ENCODE measurements around the gene OR4K15.
"Not testable (repeated sequence)": the region's sequence is repeated elsewhere in the genome, so short reads cannot be mapped to it uniquely, and the experiment has no call there.

The OR4K15 gene, protein sequence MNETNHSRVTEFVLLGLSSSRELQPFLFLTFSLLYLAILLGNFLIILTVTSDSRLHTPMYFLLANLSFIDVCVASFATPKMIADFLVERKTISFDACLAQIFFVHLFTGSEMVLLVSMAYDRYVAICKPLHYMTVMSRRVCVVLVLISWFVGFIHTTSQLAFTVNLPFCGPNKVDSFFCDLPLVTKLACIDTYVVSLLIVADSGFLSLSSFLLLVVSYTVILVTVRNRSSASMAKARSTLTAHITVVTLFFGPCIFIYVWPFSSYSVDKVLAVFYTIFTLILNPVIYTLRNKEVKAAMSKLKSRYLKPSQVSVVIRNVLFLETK

DNA sequence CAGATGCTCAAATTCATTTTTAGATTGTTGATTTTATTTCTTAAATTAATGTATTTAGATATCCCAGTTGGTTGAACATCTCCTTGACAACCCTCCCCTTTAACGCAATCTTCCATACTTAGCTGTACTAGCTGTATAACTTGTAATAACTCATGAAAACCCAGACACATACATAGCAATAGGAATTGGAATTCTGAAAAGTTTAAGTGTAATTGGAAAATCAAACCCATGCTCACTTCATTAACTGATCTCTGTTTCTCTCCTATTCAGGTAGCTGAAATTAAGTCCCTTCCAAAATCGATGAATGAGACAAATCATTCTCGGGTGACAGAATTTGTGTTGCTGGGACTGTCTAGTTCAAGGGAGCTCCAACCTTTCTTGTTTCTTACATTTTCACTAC, at the start of gene OR4K15:
Gene OR4K15, plus strand, starts transcription at position 301 of the 400 bp plus-strand sequence. Its CDS starts 0 bp downstream, at position 301.
- DNase-seq, result no peak

DNA sequence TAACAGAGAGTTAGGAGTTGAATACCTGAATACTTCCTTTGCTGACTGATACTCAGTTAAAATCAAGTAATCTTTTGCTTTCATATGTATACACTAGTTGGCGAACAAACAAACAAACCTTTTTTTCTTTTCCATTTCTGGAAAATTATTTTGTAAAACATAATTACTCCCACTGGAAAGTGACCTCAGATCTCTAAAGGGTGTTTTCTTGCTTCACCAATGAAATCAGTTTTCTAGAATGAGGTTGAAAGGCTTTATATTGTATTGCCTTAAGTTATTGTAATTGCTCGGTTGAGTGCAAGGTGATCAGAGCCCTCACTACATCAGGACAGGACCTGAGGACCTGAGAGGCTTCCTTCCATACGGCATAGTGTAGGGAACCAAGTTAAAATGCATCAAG, 44.8 kb upstream of the OR4K15 start, which contains the start of gene OR4K1:
Gene OR4K1, plus strand, starts transcription at position 301 of the 400 bp plus-strand sequence. CDS start 4,750 bp downstream, outside the sequence.
- no peak for DNase-seq

DNA sequence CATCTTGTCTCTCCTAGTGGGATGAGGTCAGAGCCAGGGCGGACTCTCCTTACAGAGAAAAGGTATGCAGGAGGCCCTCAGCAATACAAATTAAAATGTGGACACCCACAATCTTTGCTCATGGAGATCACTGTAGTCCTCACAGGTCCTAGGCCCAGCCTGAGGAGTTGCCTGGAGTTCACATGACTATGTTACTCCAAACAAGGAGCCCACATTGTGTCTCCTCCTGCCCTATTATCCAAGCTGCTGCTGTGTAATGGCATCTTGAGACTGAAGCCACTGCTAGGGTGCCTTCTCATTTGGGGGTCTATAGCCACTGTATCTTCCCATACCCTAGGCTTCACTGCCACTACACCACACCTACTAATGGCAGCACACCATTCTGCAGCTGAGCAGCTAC, 33.7 kb upstream of the OR4K15 start:
- no peak for DNase-seq

DNA sequence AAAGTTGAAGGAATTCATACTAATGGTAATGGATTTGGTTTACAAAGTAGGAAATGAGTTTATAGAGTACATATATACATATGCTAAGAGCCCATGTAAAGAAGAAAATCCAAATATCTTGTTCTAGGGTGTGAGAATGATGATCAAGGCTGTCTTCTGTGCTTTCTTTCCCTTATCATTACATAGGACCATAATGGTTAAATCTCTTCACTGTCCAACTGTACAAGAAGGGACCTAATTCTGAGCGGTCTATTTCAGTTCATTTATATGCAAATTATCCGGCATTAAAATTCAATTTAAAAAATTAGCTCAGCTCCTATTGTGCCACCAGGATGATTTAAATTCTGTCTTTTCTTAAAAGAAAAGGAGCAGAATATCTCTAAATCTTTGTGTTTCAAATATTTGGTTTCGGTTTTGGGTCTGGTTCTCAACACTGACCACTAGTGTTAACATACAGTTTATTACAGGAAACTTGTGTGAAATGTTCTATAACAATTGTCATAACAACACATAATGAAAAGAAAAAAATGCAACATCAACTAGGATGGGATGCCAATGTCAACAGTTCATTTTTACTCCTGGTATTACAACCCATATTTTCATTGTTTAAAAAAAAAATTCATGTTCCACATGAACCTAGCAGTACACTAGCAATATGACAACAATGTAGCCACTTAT, 27.8 kb upstream of the OR4K15 start:
- no peak for DNase-seq

DNA sequence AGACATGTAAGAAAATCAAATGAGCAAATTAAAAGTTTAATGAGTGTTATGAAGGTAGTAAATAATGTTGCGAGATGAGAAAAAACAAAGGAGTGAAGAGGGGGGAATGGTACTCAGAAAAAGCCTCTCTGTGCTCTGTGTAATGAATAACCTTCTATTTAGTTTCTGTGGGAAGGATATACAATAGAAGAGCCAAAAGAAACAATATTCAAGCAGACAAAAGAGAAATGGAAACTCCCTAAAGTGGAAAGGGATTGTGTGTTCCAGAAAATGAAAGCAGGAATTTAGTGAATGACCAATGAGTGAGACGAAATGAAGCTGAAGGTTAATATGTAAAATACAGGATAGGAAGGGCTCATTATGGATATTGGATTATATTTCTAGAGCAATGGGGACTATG, 26.2 kb upstream of the OR4K15 start:
- DNase-seq, result no peak

DNA sequence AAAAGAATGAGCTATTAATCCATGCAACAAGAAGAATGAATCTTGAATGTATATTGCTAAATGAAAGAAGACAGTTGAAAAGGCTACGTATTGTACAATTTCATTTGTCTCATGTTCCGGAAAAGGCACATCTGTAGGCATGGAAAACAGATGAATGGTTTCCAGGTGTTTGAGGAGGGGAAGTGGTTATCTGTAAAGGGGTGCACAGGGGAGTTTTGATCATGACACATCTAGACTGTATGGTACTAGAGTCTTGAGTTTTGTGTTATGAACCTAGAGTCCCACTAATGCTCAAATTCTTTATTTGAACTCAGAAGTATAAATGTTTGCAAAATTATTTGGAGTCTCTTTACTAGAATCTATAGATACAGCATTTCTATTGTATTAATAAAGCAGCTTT, 5.7 kb upstream of the OR4K15 start:
- not testable (repeated sequence) for DNase-seq

DNA sequence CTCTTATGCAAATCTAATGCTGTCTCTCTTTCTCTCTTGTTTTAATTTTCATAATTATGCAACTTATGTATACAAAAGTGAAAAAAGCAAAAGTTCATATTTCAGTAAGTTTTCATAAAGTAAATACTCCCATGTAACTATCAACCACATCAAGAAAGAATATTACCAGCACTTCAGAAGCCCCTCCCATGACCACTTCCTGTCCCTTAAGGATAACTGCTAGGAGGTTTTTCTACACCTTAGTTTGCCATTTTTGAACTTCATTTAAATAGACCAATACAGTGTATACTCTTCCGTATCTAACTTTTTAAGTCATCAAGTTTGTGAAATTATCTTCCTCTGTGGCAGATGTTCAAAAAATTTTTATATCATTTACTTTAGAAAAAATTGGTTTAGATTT, 547 bp upstream of the OR4K15 start:
- DNase-seq, result no peak

DNA sequence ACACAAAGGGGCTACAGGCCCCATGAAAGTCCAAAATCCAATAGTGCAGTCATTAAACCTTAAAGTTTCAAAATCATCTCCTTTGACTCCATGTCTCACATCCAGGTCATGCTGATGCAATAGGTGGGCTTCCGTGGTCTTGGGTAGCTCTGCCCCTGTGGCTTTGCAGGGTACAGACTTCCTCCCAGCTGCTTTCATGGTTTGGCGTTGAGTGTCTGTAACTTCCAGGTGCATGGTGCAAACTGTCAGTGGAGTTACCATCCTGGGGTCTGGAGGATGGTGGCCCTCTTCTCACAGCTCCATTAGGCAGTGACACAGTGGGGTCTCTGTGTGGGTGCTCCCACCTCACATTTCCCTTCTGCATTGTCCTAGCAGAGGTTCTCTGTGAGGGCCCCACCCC, 18.0 kb downstream of the OR4K15 start:
- no peak for DNase-seq

DNA sequence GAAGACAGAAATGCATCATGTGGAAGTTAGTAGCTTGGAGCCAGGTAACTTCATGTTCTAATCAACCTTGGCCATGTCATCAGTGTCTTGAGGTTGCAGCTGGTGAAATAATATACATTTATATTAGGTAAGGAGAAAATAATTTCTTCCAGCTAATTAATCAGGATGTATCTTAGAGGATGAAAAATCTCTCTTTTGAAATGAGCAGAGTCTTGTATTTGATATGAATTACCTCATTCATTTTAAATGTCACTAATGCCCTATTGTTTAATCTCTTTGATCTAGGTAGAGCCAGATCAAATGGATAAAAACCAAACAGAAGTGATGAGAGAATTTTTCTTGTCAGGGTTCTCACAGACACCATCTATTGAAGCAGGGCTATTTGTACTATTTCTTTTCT, 26.5 kb downstream of the OR4K15 start, which contains the start of gene OR4Q2:
Gene OR4Q2, plus strand, starts transcription at position 301 of the 400 bp plus-strand sequence.
- no peak for DNase-seq

DNA sequence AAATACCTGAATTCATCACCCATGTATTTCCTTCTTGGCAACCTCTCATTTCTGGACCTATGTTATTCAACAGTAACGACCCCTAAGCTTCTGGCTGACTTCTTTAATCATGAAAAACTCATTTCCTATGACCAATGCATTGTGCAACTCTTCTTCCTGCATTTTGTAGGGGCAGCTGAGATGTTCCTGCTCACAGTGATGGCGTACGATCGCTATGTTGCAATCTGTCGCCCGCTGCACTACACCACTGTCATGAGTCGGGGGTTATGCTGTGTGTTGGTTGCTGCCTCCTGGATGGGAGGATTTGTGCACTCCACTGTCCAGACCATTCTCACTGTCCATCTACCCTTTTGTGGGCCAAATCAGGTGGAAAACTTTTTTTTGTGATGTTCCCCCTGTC, 26.9 kb downstream of the OR4K15 start:
- no peak for DNase-seq

DNA sequence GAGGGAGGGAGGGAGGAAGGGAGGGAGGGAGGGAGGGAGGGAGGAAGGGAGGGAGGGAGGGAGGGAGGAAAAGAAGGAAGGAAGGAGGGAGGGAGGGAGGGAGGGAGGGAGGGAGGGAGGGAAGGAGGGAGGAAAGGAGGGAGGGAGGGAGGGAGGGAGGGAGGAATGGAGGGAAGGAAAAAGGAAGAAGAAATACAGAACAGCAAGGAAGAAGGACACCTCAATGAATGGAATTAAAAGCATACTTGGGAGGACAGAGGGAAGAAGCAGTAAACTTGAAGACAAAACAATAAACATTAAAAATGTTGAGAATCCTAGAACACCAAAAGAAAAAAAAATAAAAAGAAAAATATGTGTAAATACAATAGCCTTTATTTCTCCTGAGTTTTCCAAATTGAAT, 32.8 kb downstream of the OR4K15 start:
- no peak for DNase-seq

DNA sequence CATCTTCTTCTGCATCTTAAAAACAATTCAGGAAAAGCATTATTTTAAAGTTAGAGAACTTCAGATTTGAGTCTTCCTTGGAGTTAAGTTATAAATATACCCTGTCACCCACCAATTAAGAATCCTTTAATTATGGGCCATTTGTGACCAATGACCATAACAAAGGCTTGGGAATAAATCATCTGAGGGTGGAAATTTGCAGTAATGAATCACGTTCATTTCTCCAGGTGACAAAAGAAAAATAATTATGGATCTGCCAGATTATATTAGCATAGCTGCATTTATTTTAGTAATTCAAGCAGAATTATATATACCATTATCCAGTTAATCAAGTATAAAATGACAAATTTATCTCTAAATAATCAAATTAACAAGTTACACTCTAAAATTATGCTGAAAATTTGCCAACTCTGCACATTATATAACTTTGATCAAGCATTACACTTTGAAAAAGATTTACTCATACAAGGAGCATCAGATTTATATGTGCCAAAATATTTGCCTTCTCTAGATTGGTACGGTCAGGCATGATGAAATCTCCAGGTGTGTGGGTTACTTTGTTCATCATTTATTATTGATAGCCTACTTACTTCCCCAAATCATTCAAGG, 44.0 kb downstream of the OR4K15 start, which contains the start of gene OR4K14:
Gene OR4K14, minus strand, starts transcription at position 51 of the 609 bp plus-strand sequence. CDS start 4,114 bp downstream, outside the sequence.
- no peak for DNase-seq

All from NCI-H2081 (cell line).